Measurements from ENCODE around the gene ZNF275.
A peak's percentile ranks its signal among the peaks of the same experiment; 100 is the strongest.
"Not testable (repeated sequence)": the region's sequence is repeated elsewhere in the genome, so short reads cannot be mapped to it uniquely, and the experiment has no call there.

The ZNF275 gene

DNA sequence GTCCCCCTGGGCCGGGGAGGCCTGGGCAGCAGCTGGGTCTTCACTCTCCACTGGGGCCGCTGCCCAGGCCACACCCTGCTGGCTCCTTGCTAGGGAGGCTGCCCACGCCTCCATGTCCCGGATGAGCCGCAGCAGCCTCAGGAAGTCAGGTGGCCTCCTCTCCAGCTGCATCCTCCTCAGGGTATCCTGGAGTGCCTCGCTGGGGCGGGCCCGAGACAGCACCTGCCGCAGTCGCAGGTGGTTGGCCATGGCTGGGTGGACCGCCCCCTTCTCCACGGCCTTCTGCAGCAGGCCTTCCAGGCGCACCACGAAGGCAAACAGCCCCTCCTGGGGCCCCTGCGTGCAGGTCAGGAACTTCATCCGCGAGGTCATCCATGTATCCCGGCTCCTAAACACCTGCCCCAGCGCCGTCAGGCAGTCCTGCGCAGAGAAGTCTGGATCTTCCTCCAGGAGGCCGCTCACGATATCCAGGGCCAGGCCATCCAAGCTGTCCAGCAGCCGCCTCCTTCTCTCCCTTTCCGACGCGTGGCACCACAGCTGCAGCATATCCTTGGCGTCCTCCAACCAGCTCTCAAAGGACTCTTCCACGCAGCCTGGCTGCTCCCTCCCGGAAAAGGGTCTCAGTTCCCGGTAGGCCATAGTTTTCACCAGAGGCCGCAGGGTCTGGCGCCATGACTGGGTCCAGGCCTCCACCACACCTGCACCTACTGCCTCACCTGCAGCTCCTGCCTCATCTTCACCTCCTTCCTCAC, 14.5 kb upstream of the ZNF275 start:
- no peak for DNase-seq (ENCODE audit: low read depth)

DNA sequence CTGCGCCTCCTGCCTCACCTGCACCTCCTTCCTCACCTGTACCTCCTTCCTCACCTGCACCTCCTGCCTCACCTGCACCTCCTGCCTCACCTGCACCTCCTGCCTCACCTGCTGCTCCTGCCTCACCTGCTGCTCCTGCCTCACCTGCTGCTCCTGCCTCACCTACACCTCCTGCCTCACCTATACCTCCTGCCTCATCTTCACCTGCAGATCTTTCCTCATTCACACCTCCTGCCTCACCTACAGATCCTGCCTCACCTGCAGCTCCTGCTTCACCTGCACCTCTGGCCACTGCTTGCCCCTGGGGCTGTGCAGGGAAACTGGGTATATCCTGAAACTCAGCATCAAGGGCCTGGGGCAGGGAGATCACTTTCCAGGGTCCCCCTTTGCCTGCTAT, 13.9 kb upstream of the ZNF275 start:
- not testable (repeated sequence) for DNase-seq (ENCODE audit: low read depth)

DNA sequence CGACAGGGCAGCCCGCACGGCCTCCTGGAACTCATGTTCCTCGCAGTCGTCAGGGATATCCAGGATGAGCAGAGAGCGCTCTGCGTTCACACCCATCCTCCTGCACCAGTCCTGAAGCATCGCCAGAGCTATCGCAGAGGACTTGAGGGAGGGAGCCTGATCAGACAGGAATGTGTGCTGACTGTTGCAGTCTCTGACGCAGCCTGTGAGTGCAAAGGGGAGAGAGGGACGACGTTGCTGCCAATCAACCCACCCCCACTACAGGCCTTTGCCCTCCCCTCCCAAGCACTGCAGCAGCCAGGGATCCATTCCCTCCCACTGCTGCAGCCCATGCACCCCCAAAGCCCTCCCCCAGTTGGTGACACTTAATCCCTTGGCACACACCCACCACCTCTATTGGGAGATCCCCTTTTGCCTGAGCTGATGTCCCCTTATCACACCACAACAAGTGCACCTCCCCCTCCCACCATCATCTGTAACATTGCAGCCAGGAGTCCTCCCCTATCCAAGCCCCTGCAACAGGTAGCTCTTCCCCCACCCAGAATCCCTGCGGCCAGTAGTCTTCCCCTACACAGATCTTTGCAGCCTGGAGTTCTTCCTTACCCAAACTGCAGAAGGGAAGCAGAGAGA, 13.3 kb upstream of the ZNF275 start:
- DNase-seq (ENCODE audit: low read depth) = no peak

DNA sequence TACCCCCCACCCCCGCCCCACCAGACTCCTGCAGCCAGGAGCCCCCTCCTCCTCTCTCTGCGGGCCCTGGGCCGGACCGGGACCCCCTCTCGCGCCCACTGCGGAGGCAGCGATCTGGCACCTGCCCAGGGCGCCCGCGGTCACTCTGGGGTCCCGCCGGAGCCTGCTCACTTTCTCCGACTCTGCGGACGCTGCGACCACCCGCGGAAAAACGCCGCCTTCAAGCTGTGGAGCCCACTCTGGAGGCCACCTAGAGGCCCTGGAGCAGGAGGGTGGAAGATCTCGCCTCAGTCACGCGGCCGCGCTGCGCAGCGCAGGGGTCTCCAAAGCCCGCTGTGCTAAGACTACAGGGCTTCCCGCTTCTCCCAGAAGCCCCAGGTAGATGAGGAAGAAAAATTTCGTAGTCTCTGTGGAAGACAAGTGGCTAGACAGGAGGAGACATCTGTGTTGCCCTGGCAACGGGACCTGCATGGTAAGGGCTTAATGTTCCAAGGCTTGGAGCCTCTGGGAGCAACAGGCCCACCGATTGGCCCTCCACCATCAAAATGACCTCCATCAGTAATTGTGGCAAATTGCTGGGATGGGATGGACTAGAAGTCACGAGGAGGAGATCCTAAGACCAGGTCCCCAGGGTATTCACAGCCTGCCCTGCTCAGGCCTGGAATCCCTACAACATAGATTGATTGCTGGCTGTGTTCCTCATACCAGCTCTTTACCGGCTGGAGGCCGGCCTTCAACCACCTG, 12.4 kb upstream of the ZNF275 start, which contains the start of gene PNMA6F:
TSS of gene PNMA6F (minus strand) at position 387 of the 744 bp plus-strand sequence. CDS start 1,093 bp downstream, outside the sequence.
- DNase-seq (ENCODE audit: low read depth) = no peak

DNA sequence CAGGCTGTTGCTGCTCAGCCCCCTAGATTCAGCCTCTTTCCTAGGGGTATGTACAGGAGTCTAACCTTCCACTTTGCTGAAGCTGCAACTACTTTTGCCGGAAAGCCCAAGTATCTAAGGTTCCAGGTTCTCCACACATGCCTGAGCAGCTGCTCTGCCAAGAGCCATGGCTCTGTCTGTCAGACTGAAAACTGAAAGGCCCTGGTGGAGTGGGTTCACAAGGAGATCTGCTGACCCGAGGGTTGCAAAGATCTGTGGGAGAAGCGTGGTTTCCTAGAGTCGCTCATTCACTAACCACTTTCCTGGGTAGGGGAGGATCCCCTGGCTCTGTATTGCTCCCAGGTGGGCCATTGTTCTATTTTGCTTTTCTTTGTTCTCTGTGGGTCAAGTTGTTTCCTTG, 6.4 kb upstream of the ZNF275 start:
- DNase-seq (ENCODE audit: low read depth) = no peak

DNA sequence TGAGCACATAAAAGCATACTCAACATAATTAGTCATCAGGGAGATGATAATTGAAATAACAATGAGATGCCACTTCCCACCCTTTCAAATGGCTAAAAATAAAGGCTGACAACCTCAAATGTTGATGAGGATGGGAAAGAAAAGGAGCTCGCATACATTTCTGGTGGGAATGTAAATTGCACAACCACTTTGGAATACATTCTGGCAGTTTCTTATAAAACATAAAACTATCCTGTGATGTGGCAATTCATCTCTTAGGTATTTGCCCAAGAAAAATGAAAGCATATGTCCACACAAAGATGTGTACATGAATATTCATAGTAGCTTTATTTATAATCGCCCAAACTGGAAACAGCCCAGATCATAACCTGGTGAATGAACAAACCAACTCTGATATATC, 687 bp upstream of the ZNF275 start:
- peak; percentile 85 for DNase-seq (ENCODE audit: low read depth)

DNA sequence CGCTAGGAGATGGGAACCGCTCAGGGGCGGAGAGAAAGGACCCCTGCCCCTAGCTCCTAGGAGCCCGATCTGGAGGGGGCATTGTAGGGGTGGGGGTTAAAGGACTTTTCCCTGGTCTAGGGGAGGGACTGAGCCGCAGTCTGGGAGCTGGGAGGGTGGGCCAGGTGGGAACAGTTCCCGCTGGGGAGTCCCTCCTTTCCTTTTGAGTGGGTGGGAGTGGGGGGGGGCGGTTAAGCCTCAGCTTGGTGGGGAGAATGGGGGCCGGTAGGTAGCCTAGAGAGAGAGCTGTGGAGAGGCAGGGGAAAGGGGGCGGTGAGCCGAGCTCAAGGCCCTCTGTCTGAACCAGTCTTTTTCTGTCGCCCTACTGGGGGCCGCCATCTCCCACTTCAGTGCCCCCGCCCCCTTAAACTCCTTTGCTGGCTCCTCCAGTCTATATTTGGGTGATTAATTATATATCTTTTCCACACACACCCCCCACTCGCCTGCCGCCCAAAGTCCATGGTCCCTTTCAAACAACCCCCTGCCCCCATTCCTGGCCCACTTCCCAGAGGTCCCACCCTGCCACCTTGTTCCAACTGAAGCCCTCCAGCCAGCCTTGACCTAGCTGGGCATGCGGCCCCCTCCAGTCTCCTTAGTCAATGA, 822 bp downstream of the ZNF275 start:
- DNase-seq (ENCODE audit: low read depth) = no peak

DNA sequence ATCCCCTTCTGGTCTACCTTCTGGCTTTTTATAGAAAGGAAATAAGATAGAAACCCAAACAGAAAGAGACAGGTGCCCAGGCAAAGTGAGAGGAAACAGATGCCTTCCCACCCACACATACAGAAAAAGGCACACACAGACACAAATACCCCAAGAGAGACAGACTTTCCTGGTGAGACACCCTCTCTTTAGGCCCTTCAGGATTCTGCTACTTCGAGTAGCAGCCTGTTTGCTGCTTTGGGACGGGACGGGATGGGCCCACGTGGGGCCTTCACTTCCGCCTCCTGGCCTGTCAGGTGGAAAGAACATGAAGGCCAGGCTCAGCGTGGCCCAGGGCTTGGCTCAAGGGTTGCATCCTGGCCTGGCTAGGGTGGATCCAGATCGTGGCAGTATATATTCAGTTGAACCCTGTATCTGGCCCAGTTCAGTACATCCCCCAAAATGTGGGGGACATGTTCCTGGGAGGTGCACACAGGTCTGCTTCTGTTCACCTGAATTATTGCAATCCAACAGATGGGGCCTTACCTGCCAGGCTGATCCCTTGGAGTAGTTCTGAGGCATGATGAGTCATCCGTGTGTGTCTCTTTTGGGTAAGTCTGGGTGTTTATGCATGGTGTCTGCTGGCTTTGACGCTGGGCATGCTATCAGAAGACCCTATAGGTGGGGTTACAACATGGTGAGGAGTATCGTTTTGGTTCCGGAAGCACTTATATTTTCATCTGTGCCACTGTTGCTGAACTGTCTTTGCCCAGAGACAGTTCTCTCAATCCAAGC, 2.4 kb downstream of the ZNF275 start:
- DNase-seq (ENCODE audit: low read depth) = no peak

DNA sequence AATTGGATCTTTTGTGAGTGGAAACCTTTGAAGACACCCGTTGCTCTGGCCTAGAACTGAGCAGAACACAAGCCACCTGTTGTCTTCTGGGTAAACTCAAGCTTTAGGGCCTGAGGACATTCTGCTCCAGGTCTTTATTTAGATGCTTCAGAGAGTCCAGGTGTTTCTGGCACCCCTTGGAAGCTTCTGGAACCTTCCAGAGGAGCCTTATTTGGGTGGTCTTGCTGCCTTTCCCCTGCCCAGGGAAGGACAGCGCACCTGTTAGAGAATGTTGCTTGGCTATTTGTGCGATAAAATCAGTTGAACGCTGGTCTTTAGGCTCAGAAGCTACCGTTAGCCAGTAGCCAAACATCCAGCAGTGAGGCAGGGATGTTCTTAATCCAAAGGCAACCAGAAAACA, 3.0 kb downstream of the ZNF275 start:
- no peak for DNase-seq (ENCODE audit: low read depth)

DNA sequence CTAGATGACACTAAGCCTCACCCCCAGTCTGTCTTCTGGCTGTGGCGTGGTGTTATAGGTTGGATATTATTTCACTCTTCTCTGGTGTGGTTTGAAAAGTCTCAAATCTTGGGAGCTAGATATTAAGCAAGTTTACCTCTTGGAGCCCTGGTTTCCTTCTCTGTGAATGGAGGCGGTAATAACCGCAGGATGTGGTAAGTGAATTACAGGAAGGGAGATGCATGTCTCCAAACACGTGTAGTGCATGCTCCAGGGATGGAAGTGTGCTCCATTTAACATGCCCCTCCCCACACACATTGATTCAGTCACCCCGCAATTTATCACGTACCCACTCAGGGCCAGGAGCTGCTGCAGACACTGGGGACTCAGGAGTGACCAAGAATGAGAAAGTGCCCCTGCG, 4.9 kb downstream of the ZNF275 start:
- DNase-seq (ENCODE audit: low read depth) = no peak

DNA sequence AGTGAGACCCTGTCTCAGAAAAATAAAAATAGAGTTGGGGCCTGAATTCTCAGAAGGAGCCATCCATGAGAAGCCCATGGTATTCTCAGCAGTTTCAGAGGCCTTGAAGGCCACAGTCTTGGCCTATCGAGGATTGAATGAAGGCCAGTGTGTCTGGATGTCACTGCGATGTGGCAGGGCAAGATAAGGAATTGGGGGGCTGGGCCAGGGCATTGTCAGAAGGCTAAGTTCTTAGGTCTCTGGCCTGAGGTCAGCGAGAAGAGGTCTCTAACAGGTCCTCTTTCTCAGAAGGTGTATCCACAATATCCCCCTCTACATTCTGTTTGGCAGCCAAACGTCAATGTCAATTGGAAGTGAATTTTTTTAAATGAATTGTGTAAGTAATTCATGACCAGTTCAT, 5.7 kb downstream of the ZNF275 start:
- no peak for DNase-seq (ENCODE audit: low read depth)

DNA sequence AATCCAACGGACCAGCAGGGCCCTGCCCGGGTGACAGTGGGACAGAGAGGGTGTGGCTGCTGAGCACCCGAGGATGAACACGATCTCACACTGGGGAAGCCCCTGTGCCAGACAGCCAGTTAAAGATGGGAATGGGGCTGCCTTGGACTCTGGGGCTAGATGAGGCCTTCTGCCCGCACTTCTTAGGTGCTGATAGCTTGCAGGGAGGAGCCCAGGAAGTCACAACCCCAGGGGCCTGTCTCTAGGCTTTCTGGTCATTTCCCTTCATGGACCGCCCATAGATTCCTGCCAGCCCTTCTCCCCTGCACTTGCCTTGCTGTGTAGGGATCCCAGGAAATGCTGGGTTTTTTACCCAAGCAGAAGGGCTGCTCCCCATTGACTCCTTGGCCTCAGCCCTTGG, 6.2 kb downstream of the ZNF275 start:
- no peak for DNase-seq (ENCODE audit: low read depth)

DNA sequence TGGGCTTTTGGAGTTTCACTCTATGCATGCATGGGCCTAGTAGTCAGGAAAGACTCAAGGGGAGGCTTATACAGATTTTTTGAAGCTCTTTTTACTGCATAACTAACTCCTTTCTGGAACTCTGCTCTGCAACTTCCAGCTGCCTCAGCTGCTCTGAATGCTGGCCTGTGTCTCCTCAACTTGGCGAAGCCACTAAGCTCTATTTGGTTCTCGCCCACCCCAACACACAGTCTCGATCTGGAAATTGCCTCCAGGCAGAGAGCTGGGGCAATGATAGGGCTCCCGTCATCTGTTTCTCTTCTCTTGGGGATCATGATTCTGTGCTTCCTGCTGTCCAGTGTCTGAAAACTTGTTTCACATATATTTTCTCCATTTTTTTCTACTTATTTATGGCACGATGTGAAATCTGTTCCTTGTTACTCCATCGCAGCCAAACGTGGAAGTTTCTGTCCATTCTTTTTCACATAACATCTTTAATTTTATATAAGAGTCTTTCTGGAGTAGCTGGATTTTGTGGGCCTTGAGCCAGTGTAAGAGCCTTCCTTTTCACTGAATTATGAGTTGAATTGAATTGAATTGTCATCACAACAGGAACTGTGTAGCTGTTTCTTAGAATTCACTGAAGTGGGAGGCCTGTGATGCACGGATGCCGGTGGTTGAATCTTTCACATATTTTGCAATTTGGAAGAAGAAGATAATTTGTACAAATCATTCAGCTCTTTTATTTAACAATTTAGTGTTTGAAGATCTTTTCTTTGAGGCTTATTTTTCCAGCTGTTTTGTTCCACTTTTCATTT, 9.0 kb downstream of the ZNF275 start:
- no peak for DNase-seq (ENCODE audit: low read depth)

DNA sequence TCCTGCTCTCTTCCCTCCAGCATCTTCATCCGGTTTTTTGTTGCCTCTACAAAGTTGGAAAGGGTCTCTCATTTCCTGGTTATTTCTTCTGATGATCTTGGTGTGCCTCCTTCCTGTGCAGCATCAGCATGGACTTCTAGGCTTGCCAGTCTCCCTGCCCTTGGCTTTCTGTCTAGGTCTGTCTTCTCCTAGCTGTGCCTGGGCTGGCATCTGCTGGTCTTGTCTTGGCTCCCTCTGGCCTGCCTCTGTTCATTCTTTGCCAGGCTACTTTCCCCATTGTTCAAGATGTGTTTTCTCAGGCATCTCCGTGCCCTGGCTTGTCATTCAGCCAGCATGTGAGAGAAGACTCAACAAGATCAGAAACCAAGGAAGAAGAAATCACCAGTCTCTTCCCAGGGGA, 9.7 kb downstream of the ZNF275 start:
- DNase-seq (ENCODE audit: low read depth) = no peak

DNA sequence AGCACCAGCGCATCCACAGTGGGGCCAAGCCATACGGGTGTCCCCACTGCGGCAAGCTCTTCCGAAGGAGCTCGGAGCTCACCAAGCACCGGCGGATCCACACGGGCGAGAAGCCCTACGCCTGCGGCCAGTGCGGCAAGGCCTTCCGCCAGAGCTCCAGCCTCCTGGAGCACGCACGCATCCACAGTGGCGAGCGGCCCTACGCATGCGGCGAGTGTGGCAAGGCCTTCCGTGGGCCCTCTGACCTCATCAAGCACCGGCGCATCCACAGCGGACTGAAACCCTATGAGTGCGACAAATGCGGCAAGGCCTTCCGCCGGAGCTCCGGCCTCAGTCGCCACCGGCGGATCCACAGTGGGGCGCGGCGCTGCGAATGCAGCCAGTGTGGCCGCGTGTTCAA, 13.6 kb downstream of the ZNF275 start:
- DNase-seq (ENCODE audit: low read depth) = no peak

DNA sequence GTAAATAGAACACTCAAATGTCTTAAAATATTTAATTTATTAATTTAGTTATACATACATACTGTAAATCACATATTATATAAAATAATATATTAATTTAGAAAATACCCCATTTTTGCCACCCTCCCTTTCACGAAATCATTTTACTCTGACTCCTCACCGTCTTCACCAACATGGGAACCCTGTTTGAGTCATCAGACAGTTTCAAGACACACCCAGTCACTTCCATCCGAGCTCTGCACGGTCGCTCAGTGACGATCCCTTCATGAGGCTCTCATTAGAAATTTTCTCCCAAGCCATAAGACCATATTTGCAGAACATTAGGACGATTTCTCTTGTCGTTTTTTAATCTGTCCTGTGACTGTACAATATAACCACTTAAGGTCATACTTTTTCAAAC, 14.5 kb downstream of the ZNF275 start:
- DNase-seq (ENCODE audit: low read depth) = no peak

DNA sequence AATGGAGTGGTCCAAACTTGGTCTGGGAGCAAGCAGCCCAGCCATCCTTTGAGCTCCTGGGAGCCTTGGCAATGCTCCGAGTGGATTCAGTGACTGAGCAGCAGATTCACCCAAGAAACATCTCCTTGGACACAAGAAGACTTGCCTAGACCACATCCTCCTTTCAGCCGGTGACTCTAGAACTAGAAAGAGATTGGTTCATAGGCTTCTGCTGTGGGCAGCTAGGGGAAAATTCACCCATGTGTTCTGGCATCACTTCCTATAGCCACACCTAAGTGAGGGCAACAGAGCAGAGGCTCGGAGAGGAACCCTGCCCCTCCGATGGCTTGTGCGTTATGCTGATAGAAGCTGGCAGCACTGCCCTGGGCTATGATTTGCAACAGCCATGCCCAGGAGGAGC, 16.0 kb downstream of the ZNF275 start:
- peak; percentile 9 for DNase-seq (ENCODE audit: low read depth)

DNA sequence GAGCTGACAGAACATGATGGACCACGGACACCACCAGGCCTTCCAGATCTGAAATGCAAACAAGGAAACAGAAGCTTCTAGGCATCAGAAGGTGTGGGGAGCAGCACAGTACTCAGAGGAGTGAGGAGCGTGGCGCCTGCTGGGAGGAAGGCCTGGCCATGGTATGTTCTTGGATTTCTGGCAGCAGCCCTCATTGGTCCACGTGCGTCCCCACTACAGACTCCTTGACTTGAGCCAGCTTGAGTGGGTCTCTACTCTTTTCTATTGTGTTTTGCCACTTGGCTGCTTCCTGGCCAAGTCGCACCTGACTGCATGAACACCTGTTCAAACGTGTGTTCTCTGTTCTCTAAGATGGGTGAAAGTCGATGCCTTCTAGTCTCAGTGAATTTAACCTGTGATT, 18.0 kb downstream of the ZNF275 start:
- DNase-seq (ENCODE audit: low read depth) = no peak

DNA sequence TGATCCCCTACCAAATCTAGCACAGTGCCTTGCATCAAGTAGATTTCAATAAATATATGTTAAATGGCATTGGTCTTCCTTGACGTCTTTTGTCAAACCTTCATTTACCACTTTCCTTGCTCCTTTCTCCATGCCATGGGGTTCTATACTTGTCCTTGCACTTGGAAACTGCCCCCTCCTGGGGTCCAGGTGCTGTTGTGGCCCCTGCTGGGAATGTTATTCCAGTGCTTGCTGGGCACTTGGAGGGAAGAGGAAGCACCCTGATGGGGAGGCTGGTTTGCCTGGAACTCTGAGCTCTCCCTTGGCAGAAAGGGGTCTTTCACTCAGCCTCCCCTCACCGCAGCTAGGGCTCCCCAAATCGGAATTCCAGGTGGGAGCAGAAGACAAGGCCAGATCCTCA, 18.9 kb downstream of the ZNF275 start:
- DNase-seq (ENCODE audit: low read depth) = no peak

DNA sequence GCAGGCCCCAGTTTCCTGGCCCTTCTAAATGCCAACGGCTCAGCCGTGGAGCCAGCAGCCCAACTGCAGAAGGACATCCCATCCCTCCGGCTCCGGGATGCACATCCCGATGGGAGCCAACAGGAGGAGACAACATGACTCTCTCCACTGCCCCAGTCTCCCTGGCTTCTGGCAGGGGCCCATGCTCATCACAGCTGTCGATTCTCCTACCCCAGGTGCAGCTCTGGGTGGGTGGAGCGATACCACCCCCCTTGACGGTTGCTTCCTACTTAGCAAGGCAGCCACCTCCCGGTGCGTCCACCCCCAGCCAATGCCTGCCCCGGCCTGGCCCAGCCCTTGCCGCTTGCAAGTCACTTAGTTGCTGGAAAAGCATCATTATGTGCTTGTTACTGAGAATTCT, 19.5 kb downstream of the ZNF275 start:
- peak; percentile 2 for DNase-seq (ENCODE audit: low read depth)

DNA sequence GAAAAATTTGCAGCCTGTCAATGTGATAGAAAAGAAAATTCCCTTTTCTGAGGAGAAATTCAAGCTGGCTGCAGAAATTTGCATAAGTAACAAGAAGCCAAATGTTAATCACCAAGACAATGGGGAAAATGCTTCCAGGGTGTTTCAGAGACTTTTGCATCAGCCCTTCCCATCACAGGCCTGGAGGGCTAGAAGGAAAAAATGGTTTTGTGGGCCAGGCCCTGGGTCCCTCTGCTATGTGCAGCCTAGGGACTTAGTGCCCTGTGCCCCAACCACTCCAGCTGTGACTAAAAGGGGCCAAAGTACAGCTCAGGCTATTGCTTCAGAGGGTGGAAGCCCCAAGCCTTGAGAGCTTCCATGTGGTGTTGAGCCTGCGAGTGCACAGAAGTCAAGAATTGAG, 23.9 kb downstream of the ZNF275 start:
- DNase-seq (ENCODE audit: low read depth) = no peak
